Measurements from ENCODE around the gene PPP3R1. TPM values are rescaled to one million over a fixed set of nuclear protein-coding genes. Genes with fewer than 3 reads are reported as not detected.

The PPP3R1 gene
- polyA plus RNA-seq, 1 donor (not counting 4 experiments of a cell fraction or from before 2014, with no cell fraction given): 21.6 TPM

DNA sequence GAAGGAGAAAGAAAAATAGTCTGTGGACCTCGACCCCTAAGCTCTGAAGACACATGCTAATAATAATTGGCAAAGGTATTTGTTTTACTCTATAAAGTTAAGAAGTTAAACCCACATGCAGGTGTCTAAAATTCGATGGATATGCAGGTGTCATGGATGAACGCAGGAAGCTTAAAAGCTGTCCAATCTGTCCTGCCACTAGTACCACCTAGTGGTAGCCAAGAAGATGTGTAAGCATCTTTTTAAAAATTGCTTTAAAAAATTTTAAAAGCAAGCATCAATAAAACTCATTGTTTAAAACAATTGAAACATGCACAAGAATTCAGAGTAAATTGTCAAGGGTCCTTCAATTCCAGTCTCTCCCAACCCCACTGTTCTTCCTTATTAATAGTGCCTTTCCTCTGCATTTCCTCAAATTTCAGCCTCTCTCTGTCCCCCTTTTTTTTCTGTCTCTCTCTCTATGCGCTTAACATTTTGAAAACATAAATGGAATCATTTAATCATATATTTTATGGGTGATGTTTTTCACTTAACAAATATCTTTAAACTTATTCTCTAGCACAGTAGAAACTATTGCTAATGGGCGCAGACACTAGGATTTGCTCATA lies 30.6 kb upstream of the PPP3R1 start:
- FAIRE-seq (peak; percentile 48), DNase-seq (ENCODE audit: low read depth, low spot score) (no peak)
- no peak overlapping the region for H3K9ac ChIP-seq (ENCODE audit: control insufficient read depth, extremely low read depth, insufficient read depth, low read length)
- no peak overlapping the region for H2AFZ ChIP-seq (ENCODE audit: control insufficient read depth, low read length)
- H3K36me3 ChIP-seq (ENCODE audit: control insufficient read depth in 2 of 2, extremely low read depth in 1 of 2, insufficient read depth in 2 of 2, low read length in 2 of 2): no peaks in the 10 kb centered on the region
- dilution Hi-C loops (cut with MboI; ENCODE audit: extremely low pct_ligation_motif_present, low sequenced_read_pairs): no loop called here
- no peaks in the 10 kb centered on the region for H3K27me3 ChIP-seq (ENCODE audit: control insufficient read depth, extremely low read depth, insufficient read depth, low read length)
- no peaks in the 10 kb centered on the region for H4K20me1 ChIP-seq (ENCODE audit: control insufficient read depth, extremely low read depth, insufficient read depth, low read length)
- peaks cover 3% of the 10 kb centered on the region for H3K4me1 ChIP-seq (ENCODE audit: control insufficient read depth, extremely low read depth, insufficient read depth, low read length)
- TF ChIP-seq, protein P1, sequence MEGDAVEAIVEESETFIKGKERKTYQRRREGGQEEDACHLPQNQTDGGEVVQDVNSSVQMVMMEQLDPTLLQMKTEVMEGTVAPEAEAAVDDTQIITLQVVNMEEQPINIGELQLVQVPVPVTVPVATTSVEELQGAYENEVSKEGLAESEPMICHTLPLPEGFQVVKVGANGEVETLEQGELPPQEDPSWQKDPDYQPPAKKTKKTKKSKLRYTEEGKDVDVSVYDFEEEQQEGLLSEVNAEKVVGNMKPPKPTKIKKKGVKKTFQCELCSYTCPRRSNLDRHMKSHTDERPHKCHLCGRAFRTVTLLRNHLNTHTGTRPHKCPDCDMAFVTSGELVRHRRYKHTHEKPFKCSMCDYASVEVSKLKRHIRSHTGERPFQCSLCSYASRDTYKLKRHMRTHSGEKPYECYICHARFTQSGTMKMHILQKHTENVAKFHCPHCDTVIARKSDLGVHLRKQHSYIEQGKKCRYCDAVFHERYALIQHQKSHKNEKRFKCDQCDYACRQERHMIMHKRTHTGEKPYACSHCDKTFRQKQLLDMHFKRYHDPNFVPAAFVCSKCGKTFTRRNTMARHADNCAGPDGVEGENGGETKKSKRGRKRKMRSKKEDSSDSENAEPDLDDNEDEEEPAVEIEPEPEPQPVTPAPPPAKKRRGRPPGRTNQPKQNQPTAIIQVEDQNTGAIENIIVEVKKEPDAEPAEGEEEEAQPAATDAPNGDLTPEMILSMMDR (optimal IDR thresholded peaks at IDR 0.05 in 1 of 3, IDR thresholded peaks at IDR 0.05 in 1 of 3, conservative IDR thresholded peaks at IDR 0.05 in 1 of 3; ENCODE audit: extremely low read depth in 1 of 3, insufficient read depth in 2 of 3, low read length in 3 of 3): peak; percentile 54 to 69 (median 65)
- TF ChIP-seq EZH2 (IDR thresholded peaks at IDR 0.05; ENCODE audit: low read length): no peak
- no peak overlapping the region for H3K4me3 ChIP-seq (ENCODE audit: control insufficient read depth in 2 of 3, extremely low read depth in 1 of 3, insufficient read depth in 2 of 3, low read depth in 1 of 3, low read length in 3 of 3)
- no peak overlapping the region for H3K27ac ChIP-seq (ENCODE audit: control insufficient read depth, insufficient read depth, low read length)
- no peaks in the 10 kb centered on the region for H3K9me1 ChIP-seq (ENCODE audit: control insufficient read depth, extremely low read depth, insufficient read depth, low read length)
- no peaks in the 10 kb centered on the region for H3K79me2 ChIP-seq (ENCODE audit: control insufficient read depth, insufficient read depth, low read length)
- no peaks in the 10 kb centered on the region for H3K9me3 ChIP-seq (ENCODE audit: control insufficient read depth, low read depth, low read length)
- H3K4me2 ChIP-seq (ENCODE audit: control insufficient read depth, extremely low read depth, insufficient read depth, low read depth, low read length): no peak overlapping the region

DNA sequence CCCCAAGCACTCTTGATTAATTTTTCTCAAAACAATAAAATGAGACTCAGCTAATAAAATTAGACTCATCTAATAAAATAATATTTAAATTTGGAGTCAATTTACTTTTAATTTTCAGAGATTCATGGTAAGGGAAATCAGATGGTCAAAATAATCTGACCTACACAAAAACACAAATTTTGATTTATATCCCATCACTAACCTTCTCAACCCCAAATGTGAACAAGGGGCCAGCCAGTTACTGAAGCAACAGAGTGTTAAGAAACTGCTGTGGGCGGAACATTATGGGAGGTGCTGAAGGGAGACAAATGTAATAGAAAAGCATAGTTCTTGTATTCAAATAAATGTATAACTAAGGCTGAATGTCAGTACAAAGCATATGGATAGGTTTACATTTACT lies 28.5 kb upstream of the PPP3R1 start:
- no peak overlapping the region for H2AFZ ChIP-seq (ENCODE audit: control insufficient read depth, low read length)
- no peak for DNase-seq (ENCODE audit: low read depth, low spot score)
- H3K27me3 ChIP-seq (ENCODE audit: control insufficient read depth, extremely low read depth, insufficient read depth, low read length): no peaks in the 10 kb centered on the region
- no peaks in the 10 kb centered on the region for H4K20me1 ChIP-seq (ENCODE audit: control insufficient read depth, extremely low read depth, insufficient read depth, low read length)
- H3K79me2 ChIP-seq (ENCODE audit: control insufficient read depth, insufficient read depth, low read length): no peaks in the 10 kb centered on the region
- FAIRE-seq: no peak
- no peaks in the 10 kb centered on the region for H3K9me1 ChIP-seq (ENCODE audit: control insufficient read depth, extremely low read depth, insufficient read depth, low read length)
- dilution Hi-C loops (cut with MboI; ENCODE audit: extremely low pct_ligation_motif_present, low sequenced_read_pairs): no loop called here
- peaks cover 3% of the 10 kb centered on the region for H3K4me1 ChIP-seq (ENCODE audit: control insufficient read depth, extremely low read depth, insufficient read depth, low read length)
- no peak overlapping the region for H3K27ac ChIP-seq (ENCODE audit: control insufficient read depth, insufficient read depth, low read length)
- no peak overlapping the region for H3K4me3 ChIP-seq (ENCODE audit: control insufficient read depth in 2 of 3, extremely low read depth in 1 of 3, insufficient read depth in 2 of 3, low read depth in 1 of 3, low read length in 3 of 3)
- H3K4me2 ChIP-seq (ENCODE audit: control insufficient read depth, extremely low read depth, insufficient read depth, low read depth, low read length): no peak overlapping the region
- H3K9me3 ChIP-seq (ENCODE audit: control insufficient read depth, low read depth, low read length): no peaks in the 10 kb centered on the region
- H3K36me3 ChIP-seq (ENCODE audit: control insufficient read depth in 2 of 2, extremely low read depth in 1 of 2, insufficient read depth in 2 of 2, low read length in 2 of 2): no peaks in the 10 kb centered on the region
- TF ChIP-seq EZH2 (IDR thresholded peaks at IDR 0.05; ENCODE audit: low read length): no peak
- TF ChIP-seq, protein P1 (optimal IDR thresholded peaks at IDR 0.05 in 1 of 3, IDR thresholded peaks at IDR 0.05 in 1 of 3, conservative IDR thresholded peaks at IDR 0.05 in 1 of 3; ENCODE audit: extremely low read depth in 1 of 3, insufficient read depth in 2 of 3, low read length in 3 of 3): no peak
- no peak overlapping the region for H3K9ac ChIP-seq (ENCODE audit: control insufficient read depth, extremely low read depth, insufficient read depth, low read length)

Measured in keratinocyte (primary cell).